DND-41 (cell line): ENCODE measurements around the gene IL12A.

Experiments
- ATAC-seq: fragments of 200-7000 bp; cut with Tn5 transposase; 3 replicates; pipeline ENCODE4 v1.9.1; 2021; ENCODE audit warnings: low read depth; ENCODE audit not compliant: insufficient read depth
- DNase-seq: peaks from one replicate; pipeline ENCODE4 v3.0.0-alpha.2; 2020
- H2AFZ ChIP-seq: 2 replicates; pipeline ENCODE4 v1.6.0; 2012; ENCODE audit warnings: low read depth, low read length
- H3K27ac ChIP-seq: 2 replicates; pipeline ENCODE4 v1.5.1; 2012; ENCODE audit warnings: low read length, inconsistent platforms
- H3K27me3 ChIP-seq: fragments of 200-600 bp; sonication (generic); 2 replicates; pipeline ENCODE4 v1.6.0; 2012; ENCODE audit warnings: low read length, mild to moderate bottlenecking, inconsistent platforms; ENCODE audit not compliant: insufficient read depth, poor library complexity
- H3K36me3 ChIP-seq: 2 replicates; pipeline ENCODE4 v1.5.1; 2012; ENCODE audit warnings: low read length, inconsistent platforms; ENCODE audit not compliant: insufficient read depth
- H3K4me1 ChIP-seq: 2 replicates; pipeline ENCODE4 v1.5.1; 2012; ENCODE audit warnings: mild to moderate bottlenecking, low read length; ENCODE audit not compliant: insufficient read depth
- H3K4me2 ChIP-seq: 2 replicates; pipeline ENCODE4 v1.6.0; 2012; ENCODE audit warnings: mild to moderate bottlenecking, moderate library complexity, low read length, inconsistent platforms; ENCODE audit not compliant: insufficient read depth
- H3K4me3 ChIP-seq, 2 experiments: fragments of 200-600 bp in 1 of 2; shearing (Covaris generic) in 1 of 2; 2 replicates each; pipeline ENCODE4 v1.5.1; 2012 to 2016; ENCODE audit warnings: inconsistent platforms in 2 of 2, low read length in 2 of 2, mild to moderate bottlenecking in 2 of 2, low read depth in 1 of 2, moderate library complexity in 1 of 2
- H3K79me2 ChIP-seq: 2 replicates; pipeline ENCODE4 v1.6.0; 2012; ENCODE audit warnings: low read length, inconsistent platforms; ENCODE audit not compliant: insufficient read depth
- H3K9ac ChIP-seq: 2 replicates; pipeline ENCODE4 v1.6.0; 2012; ENCODE audit warnings: low read depth, mild to moderate bottlenecking, inconsistent platforms, low read length, moderate library complexity
- H3K9me3 ChIP-seq: 2 replicates; pipeline ENCODE4 v1.5.1; 2012; ENCODE audit warnings: low read length, moderate library complexity, mild to moderate bottlenecking, inconsistent platforms; ENCODE audit not compliant: insufficient read depth, severe bottlenecking
- H4K20me1 ChIP-seq: 2 replicates; pipeline ENCODE4 v1.6.0; 2012; ENCODE audit warnings: low read length; ENCODE audit not compliant: insufficient read depth
- EZH2 ChIP-seq: IDR thresholded peaks from 3 replicates; pipeline ENCODE4 v1.6.1; 2012; ENCODE audit warnings: borderline replicate concordance, low read depth, mild to moderate bottlenecking, moderate library complexity, low read length, inconsistent platforms; ENCODE audit not compliant: severe bottlenecking
- TF ChIP-seq, protein P1 (sequence below): IDR thresholded peaks from 2 replicates; pipeline ENCODE4 v1.5.1; 2012; ENCODE audit warnings: borderline replicate concordance, low read length, moderate library complexity, mild to moderate bottlenecking; ENCODE audit not compliant: poor library complexity, severe bottlenecking; ENCODE audit errors: extremely low read depth

The IL12A gene

DNA sequence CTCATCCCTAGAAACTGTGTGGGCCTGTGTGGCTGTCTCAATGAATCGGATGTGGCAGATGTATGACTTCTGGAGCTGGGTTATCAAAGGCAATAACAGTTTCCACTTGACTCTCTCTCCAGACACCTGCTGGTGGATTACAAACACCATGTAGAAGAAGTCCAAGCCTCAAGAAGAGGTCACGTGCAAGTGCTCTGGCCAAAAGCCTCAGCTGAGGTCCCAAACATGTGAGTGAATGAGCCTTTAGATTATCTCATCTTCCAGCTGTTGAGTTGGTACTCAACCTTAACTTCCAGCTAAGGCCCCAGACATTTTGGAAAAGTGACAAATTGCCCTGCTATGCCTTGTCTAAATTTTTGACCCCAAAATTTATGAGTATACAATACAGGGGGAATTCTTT lies 42.7 kb upstream of the IL12A start:
- Histone ChIP-seq H3K36me3 (no peaks in the 10 kb centered on the region), H3K27ac (no peak overlapping the region), H3K4me3 (no peak overlapping the region), H3K4me1 (no peaks in the 10 kb centered on the region), H3K4me2 (no peak overlapping the region), H3K27me3 (no peaks in the 10 kb centered on the region), H2AFZ (no peak overlapping the region), H3K79me2 (no peaks in the 10 kb centered on the region), H3K9ac (no peak overlapping the region), H4K20me1 (no peaks in the 10 kb centered on the region), H3K9me3 (no peaks in the 10 kb centered on the region)
- ATAC-seq (no peak), DNase-seq (no peak)
- no peak for TF ChIP-seq EZH2
- TF ChIP-seq, protein P1, sequence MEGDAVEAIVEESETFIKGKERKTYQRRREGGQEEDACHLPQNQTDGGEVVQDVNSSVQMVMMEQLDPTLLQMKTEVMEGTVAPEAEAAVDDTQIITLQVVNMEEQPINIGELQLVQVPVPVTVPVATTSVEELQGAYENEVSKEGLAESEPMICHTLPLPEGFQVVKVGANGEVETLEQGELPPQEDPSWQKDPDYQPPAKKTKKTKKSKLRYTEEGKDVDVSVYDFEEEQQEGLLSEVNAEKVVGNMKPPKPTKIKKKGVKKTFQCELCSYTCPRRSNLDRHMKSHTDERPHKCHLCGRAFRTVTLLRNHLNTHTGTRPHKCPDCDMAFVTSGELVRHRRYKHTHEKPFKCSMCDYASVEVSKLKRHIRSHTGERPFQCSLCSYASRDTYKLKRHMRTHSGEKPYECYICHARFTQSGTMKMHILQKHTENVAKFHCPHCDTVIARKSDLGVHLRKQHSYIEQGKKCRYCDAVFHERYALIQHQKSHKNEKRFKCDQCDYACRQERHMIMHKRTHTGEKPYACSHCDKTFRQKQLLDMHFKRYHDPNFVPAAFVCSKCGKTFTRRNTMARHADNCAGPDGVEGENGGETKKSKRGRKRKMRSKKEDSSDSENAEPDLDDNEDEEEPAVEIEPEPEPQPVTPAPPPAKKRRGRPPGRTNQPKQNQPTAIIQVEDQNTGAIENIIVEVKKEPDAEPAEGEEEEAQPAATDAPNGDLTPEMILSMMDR, result no peak

DNA sequence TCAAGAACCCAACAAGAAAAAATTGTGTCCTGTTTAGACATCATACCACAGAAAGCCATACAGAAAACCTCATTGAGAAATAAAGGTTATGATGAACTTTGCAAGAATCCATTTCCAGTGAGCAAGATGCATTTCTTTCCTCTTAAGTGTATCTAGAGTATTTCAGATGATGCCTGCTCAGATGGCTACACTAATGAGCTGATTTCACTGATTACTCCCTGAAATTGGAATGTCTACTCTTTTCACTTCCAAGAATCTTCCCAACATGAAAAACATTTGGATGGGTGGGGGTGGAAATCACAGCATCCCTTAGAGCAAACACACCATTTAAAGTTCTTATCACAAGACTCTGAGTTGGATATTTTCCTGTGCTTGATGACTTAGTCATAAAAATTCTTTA lies 41.4 kb upstream of the IL12A start:
- H4K20me1 ChIP-seq, result no peaks in the 10 kb centered on the region
- H3K79me2 ChIP-seq, result no peaks in the 10 kb centered on the region
- H3K4me2 ChIP-seq, result no peak overlapping the region
- no peaks in the 10 kb centered on the region for H3K27me3 ChIP-seq
- TF ChIP-seq EZH2, result no peak
- TF ChIP-seq, protein P1, result no peak
- no peak overlapping the region for H3K4me3 ChIP-seq
- no peak overlapping the region for H3K27ac ChIP-seq
- no peaks in the 10 kb centered on the region for H3K36me3 ChIP-seq
- H3K9me3 ChIP-seq, result no peaks in the 10 kb centered on the region
- H2AFZ ChIP-seq, result no peak overlapping the region
- DNase-seq (no peak), ATAC-seq (no peak)
- no peak overlapping the region for H3K9ac ChIP-seq
- no peaks in the 10 kb centered on the region for H3K4me1 ChIP-seq

DNA sequence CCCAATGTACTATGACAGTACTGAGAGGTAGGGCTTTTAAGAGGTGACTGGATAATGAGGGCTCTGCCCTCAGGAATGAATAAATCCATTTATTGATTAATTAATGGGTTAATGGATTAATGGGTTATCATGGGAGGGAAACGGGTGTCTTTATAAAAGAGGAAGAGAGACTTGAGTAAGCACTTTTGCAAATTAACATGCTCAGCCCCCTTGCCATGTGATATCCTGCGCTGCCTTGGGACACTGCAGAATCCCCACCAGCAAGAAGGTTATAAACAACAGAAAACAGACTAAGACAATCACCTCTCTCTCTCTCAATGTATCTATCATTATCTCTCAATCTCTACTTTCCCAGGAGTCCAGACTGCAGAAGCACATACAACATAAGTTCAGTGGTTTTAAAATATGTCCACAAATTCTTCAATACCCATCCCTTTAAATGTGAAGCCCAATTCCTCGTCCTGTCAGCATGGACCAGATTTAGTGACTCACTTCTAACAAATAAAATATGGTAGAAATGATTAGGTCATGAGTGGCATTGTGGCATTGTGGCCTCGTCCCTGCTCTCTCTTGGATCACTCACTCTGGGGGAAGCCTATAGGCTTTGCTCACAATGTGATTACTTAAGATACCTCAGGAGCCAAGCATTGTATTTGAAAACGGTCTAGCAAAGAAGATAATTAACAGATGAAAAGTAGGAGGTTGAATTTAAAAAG lies 40.0 kb upstream of the IL12A start:
- H3K36me3 ChIP-seq, result no peaks in the 10 kb centered on the region
- H3K4me1 ChIP-seq, result no peaks in the 10 kb centered on the region
- no peaks in the 10 kb centered on the region for H3K27me3 ChIP-seq
- ATAC-seq (no peak), DNase-seq (no peak)
- H4K20me1 ChIP-seq, result no peaks in the 10 kb centered on the region
- TF ChIP-seq, protein P1, result no peak
- no peak overlapping the region for H3K4me3 ChIP-seq
- H3K9ac ChIP-seq, result no peak overlapping the region
- no peaks in the 10 kb centered on the region for H3K9me3 ChIP-seq
- no peaks in the 10 kb centered on the region for H3K79me2 ChIP-seq
- no peak overlapping the region for H2AFZ ChIP-seq
- H3K4me2 ChIP-seq, result no peak overlapping the region
- no peak overlapping the region for H3K27ac ChIP-seq
